Glutamatergic neuron (in vitro differentiated cells): ENCODE results near the gene POU3F2. TPM values are rescaled to one million over a fixed set of nuclear protein-coding genes. Genes with fewer than 3 reads are reported as not detected.

Experiments
- DNase-seq: peaks from one replicate; pipeline ENCODE4 v3.0.0; 2022
- H3K27ac Mint-ChIP-seq: one replicate; pipeline ENCODE4 v1.8.0; 2020; ENCODE audit warnings: mild to moderate bottlenecking, mixed read lengths, inconsistent platforms; ENCODE audit not compliant: unreplicated experiment
- H3K27me3 Mint-ChIP-seq: one replicate; pipeline ENCODE4 v1.8.0; 2020; ENCODE audit warnings: mild to moderate bottlenecking, moderate library complexity, mixed read lengths, inconsistent platforms; ENCODE audit not compliant: unreplicated experiment
- H3K36me3 Mint-ChIP-seq: one replicate; pipeline ENCODE4 v1.8.0; 2020; ENCODE audit warnings: mild to moderate bottlenecking, mixed read lengths, inconsistent platforms; ENCODE audit not compliant: unreplicated experiment
- H3K4me1 Mint-ChIP-seq: one replicate; pipeline ENCODE4 v1.8.0; 2020; ENCODE audit warnings: mild to moderate bottlenecking, low read depth, mixed read lengths, inconsistent platforms; ENCODE audit not compliant: unreplicated experiment
- H3K4me3 Mint-ChIP-seq: one replicate; pipeline ENCODE4 v1.8.0; 2020; ENCODE audit warnings: mild to moderate bottlenecking, mixed read lengths, inconsistent platforms; ENCODE audit not compliant: unreplicated experiment
- H3K9me3 Mint-ChIP-seq: one replicate; pipeline ENCODE4 v1.8.0; 2020; ENCODE audit warnings: mild to moderate bottlenecking, moderate library complexity, mixed read lengths, inconsistent platforms; ENCODE audit not compliant: unreplicated experiment
- total RNA-seq: library from RNA; stranded (reverse); fragmentation: NEBNext Ultra II Directional; extraction: Animal tissue kit (Norgen Biotek cat#: 25700); gene quantifications from one replicate; pipeline ENCODE4 v1.2.1, GENCODE V29; 2021; ENCODE audit not compliant: unreplicated experiment
- TF ChIP-seq, protein P1 (sequence below): fragments of 200-600 bp; sonication (generic); IDR thresholded peaks from one replicate; pipeline ENCODE4 v1.5.0; 2021; ENCODE audit not compliant: partially characterized antibody, unreplicated experiment

The POU3F2 gene
- total RNA-seq, 1 donor from 2014 or later, result 71.0 TPM

DNA sequence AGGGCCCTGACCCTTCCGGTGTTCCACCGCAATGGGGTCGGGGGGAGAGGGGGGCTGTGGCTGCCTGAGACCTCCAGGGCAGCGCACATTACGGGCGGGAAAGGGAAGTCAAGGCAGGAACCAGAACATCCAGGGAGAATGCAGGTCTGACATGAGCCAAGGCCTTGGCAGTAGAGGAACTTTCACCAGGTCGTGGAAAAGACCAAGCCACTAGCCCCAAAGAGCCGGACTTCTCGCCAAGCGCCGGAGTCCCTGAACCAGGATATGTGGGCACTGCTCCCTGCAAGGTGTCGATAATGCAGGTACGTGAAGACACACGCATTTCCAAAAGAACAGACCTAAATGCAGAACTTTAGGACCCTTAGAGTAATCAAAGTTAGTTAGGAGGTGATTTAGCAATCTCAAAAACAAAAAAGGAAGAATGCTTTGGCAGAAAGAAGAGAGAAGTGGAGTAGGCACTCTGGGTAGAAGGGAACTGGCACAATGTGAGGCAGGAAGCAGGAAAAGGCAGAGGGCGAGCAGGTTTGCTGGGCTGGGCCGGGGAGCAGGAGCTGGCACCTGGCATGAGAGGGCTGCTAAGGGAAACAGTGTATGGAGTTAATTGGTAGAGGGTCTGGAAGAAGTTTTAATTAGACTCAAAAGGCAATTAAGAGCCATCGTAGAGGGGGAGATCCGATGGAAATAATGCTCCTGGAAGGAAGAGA is 14.3 kb downstream of the POU3F2 start:
- TF ChIP-seq, protein P1, sequence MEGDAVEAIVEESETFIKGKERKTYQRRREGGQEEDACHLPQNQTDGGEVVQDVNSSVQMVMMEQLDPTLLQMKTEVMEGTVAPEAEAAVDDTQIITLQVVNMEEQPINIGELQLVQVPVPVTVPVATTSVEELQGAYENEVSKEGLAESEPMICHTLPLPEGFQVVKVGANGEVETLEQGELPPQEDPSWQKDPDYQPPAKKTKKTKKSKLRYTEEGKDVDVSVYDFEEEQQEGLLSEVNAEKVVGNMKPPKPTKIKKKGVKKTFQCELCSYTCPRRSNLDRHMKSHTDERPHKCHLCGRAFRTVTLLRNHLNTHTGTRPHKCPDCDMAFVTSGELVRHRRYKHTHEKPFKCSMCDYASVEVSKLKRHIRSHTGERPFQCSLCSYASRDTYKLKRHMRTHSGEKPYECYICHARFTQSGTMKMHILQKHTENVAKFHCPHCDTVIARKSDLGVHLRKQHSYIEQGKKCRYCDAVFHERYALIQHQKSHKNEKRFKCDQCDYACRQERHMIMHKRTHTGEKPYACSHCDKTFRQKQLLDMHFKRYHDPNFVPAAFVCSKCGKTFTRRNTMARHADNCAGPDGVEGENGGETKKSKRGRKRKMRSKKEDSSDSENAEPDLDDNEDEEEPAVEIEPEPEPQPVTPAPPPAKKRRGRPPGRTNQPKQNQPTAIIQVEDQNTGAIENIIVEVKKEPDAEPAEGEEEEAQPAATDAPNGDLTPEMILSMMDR, result no peak
- peak overlapping the region; percentile 50 for H3K4me3 Mint-ChIP-seq
- H3K27me3 Mint-ChIP-seq, result peaks cover 13% of the 10 kb centered on the region
- H3K27ac Mint-ChIP-seq, result peak overlapping the region; percentile 9
- H3K36me3 Mint-ChIP-seq, result peaks cover 5% of the 10 kb centered on the region
- no peak for DNase-seq
- H3K9me3 Mint-ChIP-seq, result peaks cover 31% of the 10 kb centered on the region
- peaks cover 14% of the 10 kb centered on the region for H3K4me1 Mint-ChIP-seq

GRCh38 chr6:98864497-98864896 is 30.1 kb downstream of the POU3F2 start:
- no peaks in the 10 kb centered on the region for H3K27me3 Mint-ChIP-seq
- H3K36me3 Mint-ChIP-seq, result no peaks in the 10 kb centered on the region
- H3K4me1 Mint-ChIP-seq, result no peaks in the 10 kb centered on the region
- H3K27ac Mint-ChIP-seq, result no peak overlapping the region
- no peak for DNase-seq
- TF ChIP-seq, protein P1, result no peak
- no peak overlapping the region for H3K4me3 Mint-ChIP-seq
- H3K9me3 Mint-ChIP-seq, result peaks cover 4% of the 10 kb centered on the region

DNA sequence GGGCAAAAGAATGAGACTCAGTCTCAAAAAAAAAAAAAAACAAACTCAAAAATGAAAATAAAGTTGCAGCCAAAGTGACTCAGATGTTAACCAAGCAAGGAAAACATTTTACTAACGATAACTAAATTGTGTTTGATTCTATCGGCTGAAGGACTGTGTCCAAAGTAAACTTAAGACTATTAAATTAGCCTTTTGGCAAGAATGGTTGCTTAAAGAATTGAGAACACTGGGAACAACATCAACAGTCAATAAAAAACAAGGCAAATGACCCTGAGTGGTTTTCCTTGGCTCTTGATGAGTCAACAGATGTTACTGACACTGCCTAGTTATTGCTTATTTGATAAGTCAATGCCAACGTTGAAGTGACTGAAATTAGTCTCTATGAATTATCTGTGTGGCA is 36.7 kb downstream of the POU3F2 start:
- no peak for DNase-seq
- peaks cover 5% of the 10 kb centered on the region for H3K9me3 Mint-ChIP-seq
- H3K27ac Mint-ChIP-seq, result no peak overlapping the region
- no peak overlapping the region for H3K4me3 Mint-ChIP-seq
- peaks cover 6% of the 10 kb centered on the region for H3K36me3 Mint-ChIP-seq
- TF ChIP-seq, protein P1, result no peak
- no peaks in the 10 kb centered on the region for H3K4me1 Mint-ChIP-seq
- no peaks in the 10 kb centered on the region for H3K27me3 Mint-ChIP-seq

- Mint-ChIP-seq H3K27me3 (peaks cover under 1% of the 10 kb centered on the region), H3K36me3 (peaks cover 6% of the 10 kb centered on the region), H3K27ac (no peak overlapping the region), H3K9me3 (peaks cover 1% of the 10 kb centered on the region), H3K4me1 (no peaks in the 10 kb centered on the region), H3K4me3 (no peak overlapping the region)
- no peak for DNase-seq
- TF ChIP-seq, protein P1, result no peak
Measured at GRCh38 chr6:98871821-98872220, 37.4 kb downstream of the POU3F2 start.

- DNase-seq, result no peak
- Mint-ChIP-seq H3K4me1 (peaks cover 6% of the 10 kb centered on the region), H3K27me3 (peaks cover 2% of the 10 kb centered on the region), H3K36me3 (peaks cover 6% of the 10 kb centered on the region), H3K4me3 (no peak overlapping the region), H3K27ac (no peak overlapping the region), H3K9me3 (peaks cover 3% of the 10 kb centered on the region)
- TF ChIP-seq, protein P1, result no peak
Measured at GRCh38 chr6:98875375-98875774, 41.0 kb downstream of the POU3F2 start.
